Measurements from ENCODE around the gene SYNDIG1L.

SYNDIG1L gene

GRCh38 chr14:74426202-74426582 lies at the start of gene SYNDIG1L:
SYNDIG1L (minus strand) TSS chr14:74426210; CDS start chr14:74409744, 16,466 bp downstream.
- TF ChIP-seq CTCF (IDR thresholded peaks at IDR 0.05; ENCODE audit: insufficient read depth, low read length, missing control alignments), result no peak
- ChIA-PET CTCF (interaction anchor here (2.7 kb wide), 1 partner anchor 34 kb away, joined by 10 read pairs; no protein-coding TSS in a partner anchor), POLR2A (no interaction called here)
- DNase-seq (ENCODE audit: low read depth, low spot score), result no peak
- no peak within 1 kb of the TSS for H3K4me3 ChIP-seq (ENCODE audit: low read depth, low read length)

- CTCF ChIA-PET, result interaction anchor here (0.8 to 12.6 kb wide), 10 partner anchors 9 to 218 kb away, joined by 3 to 164 read pairs (median 5); partner anchors contain the start of gene ABCD4
- no peak for TF ChIP-seq CTCF (IDR thresholded peaks at IDR 0.05; ENCODE audit: insufficient read depth, low read length, missing control alignments)
- H3K4me3 ChIP-seq (ENCODE audit: low read depth, low read length), result no peak overlapping the region
- DNase-seq (ENCODE audit: low read depth, low spot score), result no peak
- POLR2A ChIA-PET, result interaction anchor here (0.8 kb wide), 1 partner anchor 18 kb away, joined by 4 read pairs; the partner anchor contains the start of genes ISCA2 and NPC2
These were observed 49.7 kb upstream of the SYNDIG1L start for GRCh38 chr14:74475678-74476077.

GRCh38 chr14:74474376-74474775 lies 48.4 kb upstream of the SYNDIG1L start:
- DNase-seq (ENCODE audit: low read depth, low spot score), result no peak
- ChIA-PET CTCF (interaction anchor here (1.2 to 12.6 kb wide), 4 partner anchors 16 to 217 kb away, joined by 4 to 164 read pairs (median 70); partner anchors contain the start of gene ABCD4), POLR2A (no interaction called here)
- no peak overlapping the region for H3K4me3 ChIP-seq (ENCODE audit: low read depth, low read length)
- no peak for TF ChIP-seq CTCF (IDR thresholded peaks at IDR 0.05; ENCODE audit: insufficient read depth, low read length, missing control alignments)

DNA sequence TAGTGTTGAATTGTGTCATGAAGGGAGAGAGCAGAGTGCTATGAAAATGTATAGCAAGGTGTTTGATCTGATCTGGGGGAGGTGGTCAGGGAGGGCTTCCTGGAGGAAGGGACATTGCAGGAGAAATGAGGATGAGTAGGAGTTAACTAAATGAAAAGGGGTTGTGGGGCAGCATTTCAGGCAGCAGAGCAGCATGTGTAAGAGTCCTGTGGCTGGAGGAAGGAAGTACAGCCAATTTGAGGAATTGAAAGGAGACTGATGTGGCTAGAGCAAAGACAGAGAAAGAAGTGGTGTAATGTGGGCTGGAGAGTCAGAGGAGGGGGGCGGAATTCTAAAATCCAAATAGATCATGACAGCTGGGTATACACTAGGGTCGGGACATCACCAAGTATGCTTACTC lies 46.6 kb upstream of the SYNDIG1L start:
- ChIA-PET CTCF (interaction anchor here (10.9 to 12.6 kb wide), 2 partner anchors 14 to 106 kb away, joined by 131 to 164 read pairs; no protein-coding TSS in a partner anchor), POLR2A (no interaction called here)
- no peak overlapping the region for H3K4me3 ChIP-seq (ENCODE audit: low read depth, low read length)
- no peak for DNase-seq (ENCODE audit: low read depth, low spot score)
- TF ChIP-seq CTCF (IDR thresholded peaks at IDR 0.05; ENCODE audit: insufficient read depth, low read length, missing control alignments), result no peak

GRCh38 chr14:74469548-74470518 lies 43.8 kb upstream of the SYNDIG1L start:
- ChIA-PET CTCF (interaction anchor here (1.2 kb wide), 1 partner anchor 9 kb away, joined by 3 read pairs; no protein-coding TSS in a partner anchor), POLR2A (no interaction called here)

More at GRCh38 chr14:74469548-74470518, 43.8 kb upstream of the SYNDIG1L start:
- no peak for TF ChIP-seq CTCF (IDR thresholded peaks at IDR 0.05; ENCODE audit: insufficient read depth, low read length, missing control alignments)
- H3K4me3 ChIP-seq (ENCODE audit: low read depth, low read length), result no peak overlapping the region
- no peak for DNase-seq (ENCODE audit: low read depth, low spot score)

All from AG04449 (cell line).